ENCODE measurements around the gene KLRG1.

The KLRG1 gene

DNA sequence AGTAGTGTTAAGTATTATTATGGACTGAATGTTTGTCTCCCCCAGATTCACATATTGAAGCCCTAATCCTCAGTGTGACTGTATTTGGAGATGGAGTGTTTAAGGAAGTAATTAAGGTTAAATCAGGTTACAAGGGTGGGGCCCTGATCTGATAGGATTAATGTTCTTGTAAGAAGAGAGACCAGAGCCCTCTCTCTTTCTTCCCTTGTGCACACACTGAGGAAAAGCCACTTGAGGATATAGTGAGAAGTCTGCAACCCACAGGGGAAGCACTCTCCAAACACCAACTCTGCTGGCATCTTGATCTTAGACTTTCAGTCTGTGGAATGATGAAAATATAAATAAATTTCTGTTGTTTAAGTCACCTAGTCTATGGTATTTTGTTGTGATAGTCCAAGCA is 2.2 kb upstream of the KLRG1 start:
- DNase-seq: no peak

DNA sequence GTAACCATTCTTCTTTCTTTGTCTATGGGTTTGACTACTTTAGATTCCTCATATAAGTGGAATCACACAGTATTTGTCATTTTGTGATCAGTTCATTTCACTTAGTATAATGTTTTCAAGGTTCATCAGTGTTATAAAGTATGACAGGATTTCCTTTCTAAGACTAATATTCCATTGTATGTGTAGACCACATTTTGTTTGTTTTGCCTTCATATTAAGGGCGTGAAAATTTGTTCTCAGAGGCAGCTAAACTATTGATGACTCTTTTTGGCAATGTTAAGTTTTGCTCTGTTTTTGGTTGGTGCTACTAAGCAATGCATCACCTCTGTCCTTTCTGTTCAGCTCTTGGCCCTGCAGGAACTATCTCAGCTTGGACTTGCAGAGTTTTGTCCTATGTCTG is 1.7 kb upstream of the KLRG1 start:
- DNase-seq: peak in 1 of 5 donors; percentile 5

DNA sequence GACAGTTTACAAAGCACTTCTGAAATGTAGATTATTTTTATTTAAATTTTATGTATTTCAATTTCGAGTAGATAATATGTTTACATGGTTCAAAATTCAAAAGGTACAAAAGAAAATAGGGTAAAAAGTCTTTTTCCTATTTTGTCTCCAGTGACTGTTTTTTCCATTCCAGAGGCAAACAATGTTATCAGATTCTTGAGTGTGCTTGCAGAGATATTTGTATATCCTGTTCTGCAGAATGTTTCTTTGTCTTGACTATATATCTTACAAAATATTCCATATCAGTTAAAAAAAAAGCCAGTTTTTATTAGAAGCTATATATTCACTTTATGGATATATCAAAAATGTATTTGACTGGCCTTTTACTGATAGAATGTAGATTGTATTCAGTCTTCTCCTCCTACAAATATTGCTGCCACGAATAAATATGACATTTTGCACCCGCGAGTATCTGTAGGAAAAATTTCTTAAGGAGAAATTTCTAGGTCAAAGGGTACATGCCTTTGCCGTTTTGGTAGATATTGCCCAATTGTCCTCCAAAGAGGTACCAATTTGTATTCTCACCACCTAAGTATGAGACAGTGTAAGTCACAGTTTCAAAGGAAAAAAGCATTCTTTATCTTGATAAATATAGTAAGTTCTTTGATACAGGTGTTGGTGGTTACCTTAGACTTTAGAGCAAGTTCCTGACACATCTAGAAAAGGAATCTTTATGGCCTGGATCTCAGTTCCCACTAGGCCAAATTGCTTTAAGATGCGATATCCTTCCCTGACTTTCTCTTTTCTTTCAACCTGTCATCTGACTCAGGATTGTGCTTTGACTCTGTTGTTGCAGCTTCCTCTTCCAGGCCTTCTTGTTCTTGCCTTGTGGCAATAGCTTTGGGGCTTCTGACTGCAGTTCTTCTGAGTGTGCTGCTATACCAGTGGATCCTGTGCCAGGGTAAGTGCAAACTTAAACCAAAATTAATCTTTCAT is 2.3 kb downstream of the KLRG1 start:
- DNase-seq: no peak

DNA sequence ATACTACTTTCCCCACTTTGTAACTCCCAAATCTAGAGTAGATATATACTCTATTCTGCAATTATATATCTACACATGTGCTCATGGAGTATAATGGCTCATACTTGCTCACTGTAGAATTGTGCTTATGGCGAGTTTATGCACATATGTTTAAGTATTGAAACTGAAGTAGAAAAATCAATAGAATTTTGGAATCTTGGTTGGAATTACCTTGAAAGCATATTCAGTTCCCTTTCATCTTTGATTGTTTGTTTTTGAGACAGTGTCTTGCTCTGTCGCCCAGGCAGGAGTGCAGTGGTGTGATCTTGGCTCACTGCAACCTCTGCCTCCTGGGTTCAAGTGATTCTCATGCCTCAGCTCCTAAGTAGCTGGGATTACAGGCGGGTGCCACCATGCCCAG is 4.5 kb downstream of the KLRG1 start:
- no peak for DNase-seq

DNA sequence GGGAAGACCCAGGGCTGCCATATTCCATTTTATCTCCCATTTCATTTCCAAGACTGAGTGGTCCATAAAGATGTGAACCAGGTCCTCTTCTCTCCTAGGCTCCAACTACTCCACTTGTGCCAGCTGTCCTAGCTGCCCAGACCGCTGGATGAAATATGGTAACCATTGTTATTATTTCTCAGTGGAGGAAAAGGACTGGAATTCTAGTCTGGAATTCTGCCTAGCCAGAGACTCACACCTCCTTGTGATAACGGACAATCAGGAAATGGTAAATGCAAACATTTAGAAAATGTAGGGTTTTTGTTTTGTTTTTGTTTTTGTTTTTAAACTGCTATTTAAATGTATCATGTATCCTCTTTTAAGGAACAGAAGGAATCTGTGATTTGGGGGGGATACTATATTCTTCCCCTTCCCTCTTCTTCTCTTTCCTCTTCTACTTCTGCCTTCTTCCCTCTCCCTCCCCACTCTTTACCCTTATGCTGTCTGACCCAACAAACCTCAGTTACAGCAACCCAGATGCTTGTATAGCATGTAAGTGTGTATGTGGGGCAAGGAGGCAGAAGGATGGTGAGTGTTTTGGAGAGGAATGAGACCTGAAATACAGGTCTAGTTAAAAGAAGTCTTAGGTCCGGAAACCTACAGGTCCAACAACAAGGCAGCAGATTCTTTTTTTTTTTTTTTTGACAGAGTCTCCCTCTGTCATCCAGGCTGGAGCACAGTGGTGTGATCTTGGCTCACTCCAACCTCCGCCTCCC is 5.9 kb downstream of the KLRG1 start:
- DNase-seq: no peak

DNA sequence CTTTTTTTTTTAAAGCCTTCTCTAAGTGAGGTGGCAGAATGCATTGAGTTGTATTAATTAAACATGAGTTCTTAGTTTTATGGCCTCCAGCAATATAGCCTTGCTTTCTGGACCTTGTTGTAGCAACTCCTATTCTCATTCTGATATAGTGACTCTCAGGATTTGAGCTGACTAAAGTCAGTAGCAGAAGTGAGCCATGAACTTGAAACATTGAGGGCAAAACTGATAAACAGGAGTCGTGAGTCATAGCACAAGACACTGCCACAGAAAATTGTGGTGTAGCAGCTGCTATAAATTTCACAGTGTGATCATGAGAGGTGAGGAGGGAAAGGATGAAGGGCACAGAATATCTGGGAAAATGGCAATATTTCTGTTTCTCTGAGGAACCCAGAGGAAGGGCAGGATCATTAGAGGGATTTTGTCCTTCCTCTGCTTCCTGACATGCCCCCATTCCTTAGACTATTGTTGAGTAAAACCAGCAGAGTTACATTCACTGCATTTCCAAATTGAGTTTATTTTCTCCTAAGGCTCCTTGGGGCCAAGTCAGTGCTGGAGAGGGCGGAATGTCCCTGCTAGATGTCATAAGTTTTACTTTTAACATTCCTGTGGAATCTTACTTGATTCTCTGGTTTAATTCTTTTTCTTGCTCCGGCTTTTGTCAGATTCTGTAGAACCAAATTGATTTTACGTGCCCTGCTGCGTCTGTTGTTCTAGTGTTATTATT is 7.5 kb downstream of the KLRG1 start:
- peak in 1 of 5 donors; percentile 68 for DNase-seq

DNA sequence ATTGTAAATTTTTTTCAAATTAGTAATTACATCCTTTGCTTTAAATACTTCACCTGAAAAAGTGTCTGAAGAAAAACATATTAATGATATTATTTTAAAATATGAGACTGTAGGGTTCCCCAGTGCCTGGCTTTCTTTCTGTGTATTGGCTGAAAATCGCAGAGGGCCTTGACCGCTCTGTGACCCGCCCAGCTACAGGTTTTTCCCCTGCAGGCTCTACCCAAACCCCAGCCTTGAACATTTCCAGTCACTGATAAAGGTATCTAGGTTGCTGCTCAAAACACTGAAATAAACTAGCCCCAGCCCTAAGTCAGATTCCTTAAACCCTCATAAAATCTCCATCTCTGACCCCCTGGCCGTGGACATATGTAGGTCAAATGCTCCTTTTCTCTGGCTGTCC is 11.9 kb downstream of the KLRG1 start:
- DNase-seq: no peak

DNA sequence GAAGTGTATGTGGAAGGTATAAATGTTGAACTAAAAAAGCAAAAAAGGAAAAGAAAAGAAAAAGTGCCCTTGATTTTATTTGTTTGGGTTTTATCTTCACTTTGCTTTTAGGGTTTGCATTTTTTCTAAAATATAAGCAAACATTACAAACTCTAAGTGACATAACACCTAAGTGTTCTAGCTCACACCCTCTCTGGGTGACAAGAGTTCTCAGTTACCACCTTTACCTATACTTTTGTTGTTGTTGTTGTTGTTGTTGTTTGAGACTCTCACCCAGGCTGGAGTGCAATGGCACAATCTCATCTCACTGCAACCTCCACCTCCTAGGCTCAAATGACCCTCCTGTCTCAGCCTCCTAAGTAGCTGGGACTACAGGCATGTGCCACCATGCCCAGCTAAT is 13.0 kb downstream of the KLRG1 start:
- DNase-seq: no peak

DNA sequence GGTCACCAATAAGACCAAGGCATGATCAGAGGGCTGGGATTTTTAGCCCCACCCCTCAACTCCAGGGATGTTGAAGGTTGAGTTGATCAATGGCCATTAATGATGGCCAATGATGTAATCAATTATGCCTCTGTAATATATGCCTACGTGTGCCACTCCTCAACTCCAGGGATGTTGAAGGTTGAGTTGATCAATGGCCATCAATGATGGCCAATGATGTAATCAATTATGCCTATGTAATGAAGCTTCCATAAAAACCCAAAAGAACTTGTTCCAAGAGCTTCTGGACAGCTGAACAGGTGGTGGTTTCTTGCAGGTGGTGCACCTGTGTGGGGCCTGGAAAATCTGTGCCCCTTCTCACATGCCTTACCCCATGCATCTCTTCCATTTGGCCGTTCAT is 33.2 kb downstream of the KLRG1 start:
- no peak for DNase-seq

DNA sequence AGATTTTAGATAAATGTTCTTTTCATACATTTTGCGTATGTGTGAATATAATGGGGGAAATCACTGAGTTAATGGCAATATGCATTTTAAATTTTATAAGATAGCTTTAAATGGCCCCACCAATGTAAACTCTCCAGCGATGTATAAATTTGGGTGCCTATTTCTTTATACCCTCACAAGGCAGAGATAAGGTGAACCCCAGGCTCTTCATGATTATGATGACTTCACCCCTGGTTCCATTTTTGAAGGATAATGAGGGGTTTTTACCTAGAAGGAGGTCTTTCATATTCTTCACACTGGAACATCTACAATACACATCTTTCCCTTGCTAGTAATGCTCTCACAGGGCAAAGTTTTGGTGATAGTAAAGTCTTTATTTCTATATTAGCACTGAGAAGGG is 35.2 kb downstream of the KLRG1 start:
- DNase-seq: no peak

DNA sequence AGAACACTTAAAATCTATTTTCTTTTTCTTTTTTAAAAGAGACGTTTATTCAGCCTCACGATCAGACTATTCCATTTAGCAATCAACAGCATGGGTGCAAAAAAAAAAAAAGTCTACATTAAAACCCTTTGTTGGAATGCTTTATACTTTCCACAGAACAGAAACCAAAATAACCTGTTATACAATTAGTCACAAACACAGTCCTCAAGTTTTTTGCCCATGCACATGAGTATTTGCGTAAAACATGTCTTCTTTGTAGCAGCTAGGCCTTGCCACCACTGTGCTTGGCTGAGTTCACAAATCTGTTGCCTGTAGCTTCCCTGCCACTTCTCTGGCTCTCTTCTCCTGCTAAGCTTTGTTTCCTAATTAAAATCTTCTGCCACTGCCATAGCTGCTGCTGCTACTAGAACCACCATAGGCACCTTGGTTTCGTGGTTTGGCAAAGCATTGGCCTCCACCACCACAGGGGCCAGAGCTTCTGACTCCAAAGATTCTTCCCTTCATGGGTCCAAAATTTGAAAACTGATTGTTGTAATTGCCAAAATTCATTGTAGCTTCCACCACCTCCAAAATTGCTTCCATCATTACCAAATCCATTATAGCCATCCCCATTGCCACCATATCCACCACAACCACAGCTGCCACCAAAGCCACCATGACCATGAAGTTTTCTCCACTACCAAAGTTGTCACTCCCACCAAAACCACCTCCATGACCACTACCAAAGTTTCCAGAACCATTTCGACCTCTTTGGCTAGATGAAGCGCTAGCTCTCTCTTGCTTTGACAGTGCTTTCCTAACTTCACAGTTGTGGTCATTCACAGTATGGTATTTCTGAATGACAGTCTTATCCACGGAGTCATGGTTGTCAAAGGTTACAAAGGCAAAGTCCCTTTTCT is 38.1 kb downstream of the KLRG1 start:
- DNase-seq: peak in 1 of 5 donors; percentile 32

DNA sequence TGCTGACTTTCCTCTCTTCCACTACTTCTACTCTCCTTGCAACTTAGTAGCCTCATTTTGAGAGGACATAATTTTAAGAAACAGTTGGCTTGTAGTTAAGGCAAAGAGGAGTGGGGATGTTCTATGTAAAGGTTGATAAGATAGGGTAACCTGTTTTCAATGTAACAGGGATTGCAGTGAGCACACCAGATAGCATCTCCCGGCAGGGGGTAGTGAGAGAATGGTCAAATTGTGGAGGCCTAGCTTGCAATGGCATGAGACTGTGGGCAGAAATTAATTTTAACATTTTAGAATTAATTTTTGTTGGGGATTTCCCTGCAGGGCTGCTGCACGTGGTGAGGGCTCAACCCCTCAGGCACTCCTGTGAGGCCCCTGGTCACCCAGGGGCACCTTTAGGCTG is 41.4 kb downstream of the KLRG1 start:
- no peak for DNase-seq

DNA sequence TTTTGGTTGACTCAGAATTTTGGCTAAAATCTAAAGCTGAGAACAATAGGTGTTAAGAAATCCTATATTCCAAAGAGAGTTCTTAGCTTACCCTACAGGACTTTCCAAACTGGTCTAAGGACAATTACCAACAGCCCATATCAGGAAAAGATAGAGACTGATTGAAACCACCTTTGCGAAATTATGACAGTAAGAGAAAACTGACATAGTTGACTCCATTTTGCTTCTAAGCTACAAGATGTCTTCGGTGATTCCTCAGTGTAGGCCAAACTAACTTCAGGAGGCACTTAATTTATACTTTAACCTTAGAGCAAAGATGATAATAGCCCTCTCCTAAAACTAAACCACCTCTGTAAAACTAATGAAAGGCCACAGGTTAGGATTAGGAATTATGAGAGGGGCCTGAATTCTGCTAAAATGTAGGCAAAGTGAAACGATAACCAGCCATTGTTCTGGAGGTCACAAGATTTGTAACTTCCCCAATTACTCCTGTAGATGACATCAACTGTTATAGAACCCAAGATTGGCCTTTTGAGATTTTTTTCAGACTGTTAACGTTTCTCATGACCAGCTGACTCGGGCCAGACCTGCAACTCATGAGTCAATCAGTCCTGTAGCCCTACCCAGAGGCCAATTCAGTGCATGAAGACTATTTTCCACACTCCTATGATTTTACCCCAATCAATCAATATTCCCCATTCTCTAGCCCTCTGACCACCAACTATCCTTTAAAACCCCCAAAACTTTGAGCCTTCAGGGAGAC is 43.0 kb downstream of the KLRG1 start:
- no peak for DNase-seq

DNA sequence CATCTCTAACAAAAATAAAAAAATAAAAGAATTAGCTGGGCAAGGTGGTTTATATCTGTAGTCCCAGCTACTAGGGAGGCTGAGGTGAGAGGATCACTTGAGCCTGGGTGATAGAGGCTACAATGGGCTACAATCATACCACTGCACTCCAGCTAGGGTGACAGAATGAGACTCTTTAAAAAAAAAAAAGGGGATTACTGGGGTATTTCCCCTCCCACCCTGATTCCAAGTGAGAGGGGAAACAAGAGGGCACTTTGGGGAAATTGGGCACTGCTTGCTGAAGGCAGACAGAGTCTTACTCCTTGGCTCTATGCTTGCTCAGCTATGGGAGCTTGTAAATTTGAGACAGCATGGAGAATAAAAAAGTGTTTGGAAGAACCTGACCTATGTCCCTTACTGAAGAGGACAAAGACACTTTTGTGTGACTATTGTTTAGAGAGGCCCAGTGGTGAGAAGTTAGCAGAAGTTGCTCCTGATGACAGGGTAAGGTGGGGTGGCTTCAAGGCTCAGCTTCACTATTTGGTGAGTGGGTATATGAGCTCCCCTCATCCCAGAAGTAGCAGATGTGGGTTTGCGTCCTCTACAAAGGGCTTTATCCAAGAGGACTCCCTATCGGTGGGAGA is 44.0 kb downstream of the KLRG1 start:
- no peak for DNase-seq

DNA sequence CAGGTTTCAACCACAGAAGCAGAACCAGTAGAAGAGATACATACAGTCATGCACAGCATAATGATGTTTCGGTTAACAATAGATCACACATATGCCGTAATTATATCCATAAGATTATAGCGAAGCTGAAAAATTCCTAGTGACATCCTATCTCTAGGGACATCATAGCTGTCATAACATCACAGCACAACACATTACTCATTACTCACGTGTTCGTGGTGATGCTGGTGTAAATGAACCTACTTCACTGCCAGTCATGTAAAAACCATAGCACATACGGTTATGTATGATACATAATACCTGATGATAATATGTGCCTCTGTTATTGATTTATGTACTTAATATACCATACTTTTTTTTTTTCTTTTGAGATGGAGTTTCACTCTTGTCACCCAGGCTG is 44.7 kb downstream of the KLRG1 start:
- no peak for DNase-seq

DNA sequence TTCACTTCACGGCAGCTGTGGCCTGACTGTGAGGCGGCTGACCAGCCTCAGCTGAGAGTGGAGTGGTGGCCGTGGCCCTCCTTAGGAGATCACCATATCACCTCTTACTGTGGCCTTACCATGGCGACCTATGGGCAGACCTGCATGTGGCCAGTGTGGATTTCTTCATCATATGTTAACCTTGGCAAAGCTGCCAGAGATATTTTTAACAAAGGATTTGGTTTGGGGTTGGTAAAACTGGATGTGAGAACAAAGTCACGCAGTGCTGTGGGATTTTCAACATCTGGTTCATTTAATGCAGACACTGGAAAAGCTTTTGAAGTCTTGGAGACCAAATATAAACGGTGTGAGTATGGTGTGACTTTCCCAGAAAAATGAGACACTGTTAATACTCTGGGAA is 46.9 kb downstream of the KLRG1 start:
- DNase-seq: no peak

DNA sequence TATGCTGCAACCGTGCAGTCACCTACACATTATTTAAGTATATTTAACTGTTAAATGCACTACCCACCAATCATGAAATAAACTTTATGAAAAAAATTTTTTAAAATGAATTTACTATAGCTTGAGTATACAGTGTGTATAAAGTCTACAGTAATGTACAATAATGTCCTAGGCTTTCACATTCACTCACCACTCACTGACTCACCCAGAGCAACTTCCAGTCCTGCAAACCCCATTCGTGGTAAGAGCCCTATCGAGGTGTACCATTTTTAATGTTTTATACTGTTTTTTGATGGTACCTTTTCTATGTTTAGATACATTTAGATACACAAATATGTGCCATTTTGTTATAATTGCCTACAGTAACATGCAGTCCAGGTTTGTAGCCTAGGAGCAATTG is 48.1 kb downstream of the KLRG1 start:
- no peak for DNase-seq

DNA sequence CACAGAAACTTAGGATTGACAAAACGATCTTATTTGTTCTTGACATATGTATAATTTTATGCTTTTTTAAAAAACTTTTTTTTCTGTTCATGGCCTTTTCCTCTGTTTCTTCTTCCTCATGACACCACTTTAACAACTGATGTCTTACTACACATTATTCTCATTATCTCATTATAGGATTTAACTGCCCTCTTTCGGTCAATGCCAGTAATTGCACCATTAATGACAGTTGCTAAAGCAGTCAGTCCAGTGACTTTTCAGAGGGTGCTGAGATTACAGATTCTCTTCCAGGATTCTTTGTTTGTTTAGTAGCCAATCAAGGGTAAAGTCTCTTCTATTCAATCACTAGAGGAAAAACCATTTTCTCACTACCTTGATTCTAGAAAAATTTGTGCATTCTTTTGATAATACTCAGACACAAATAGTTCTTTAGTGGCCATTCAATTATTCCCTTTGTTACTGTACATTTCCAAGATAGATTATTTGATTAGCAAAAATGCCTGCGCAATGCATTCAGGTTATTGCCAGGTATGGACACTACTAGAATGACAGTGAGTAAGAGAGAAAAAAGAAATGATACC is 50.1 kb downstream of the KLRG1 start:
- peak in 1 of 5 donors; percentile 45 for DNase-seq

DNA sequence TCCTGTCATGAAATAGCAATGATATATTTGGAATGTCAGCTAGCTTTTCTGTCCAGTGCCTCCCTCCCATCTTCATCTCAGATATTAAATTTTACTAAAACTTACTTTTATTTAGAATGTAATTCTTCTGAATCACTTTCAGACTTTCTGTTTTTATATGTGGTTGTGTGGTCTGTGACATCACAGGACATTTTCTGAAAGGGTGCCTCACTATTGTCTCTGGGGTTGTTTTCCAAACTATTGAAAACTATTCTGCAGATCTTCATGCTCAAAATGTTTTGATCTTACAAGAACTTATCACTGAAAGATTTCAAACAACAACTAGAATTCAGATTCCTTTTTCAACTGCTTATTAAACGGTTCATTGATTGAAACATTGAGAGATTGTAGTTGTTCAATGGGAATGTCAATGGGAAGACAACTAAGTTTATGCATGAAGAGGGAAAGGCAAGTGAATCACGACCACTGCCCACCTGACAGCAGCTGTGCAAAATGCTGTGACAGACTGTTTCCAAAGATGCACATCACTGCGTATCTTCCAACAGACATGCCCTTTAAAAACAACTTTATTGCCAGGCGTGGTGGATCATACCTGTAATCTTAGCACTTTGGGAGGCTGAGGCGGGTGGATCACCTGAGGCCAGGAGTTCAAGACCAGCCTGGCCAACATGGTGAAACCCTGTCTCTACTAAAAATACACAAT is 51.3 kb downstream of the KLRG1 start:
- DNase-seq: no peak

DNA sequence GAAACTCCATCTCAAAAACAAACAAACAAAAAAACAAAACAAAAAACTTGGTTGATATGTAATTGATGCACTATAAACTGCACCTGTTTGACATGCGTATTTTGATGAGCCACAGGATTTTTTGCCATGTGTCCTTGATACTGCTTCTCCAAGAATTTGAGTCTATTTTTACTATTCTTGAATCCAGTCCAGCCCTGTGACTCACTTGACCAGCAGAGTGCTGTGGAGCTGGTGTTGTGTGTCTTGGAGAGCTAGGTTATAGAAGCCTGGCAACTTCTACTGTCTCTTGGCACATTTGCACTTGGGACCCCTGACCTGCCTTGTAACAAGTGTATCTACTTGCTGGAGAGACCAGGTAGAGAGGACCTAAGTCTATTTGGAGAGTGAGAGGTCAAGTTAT is 52.0 kb downstream of the KLRG1 start:
- DNase-seq: no peak

Data from T-helper 1 cell (primary cell).